ENCODE results near the gene LAMTOR3.

LAMTOR3 gene

GRCh38 chr4:99894161-99894997, at the start of gene LAMTOR3:
TSS of gene LAMTOR3 (minus strand) at chr4:99894427. CDS start at chr4:99893963, 464 bp downstream.
- FAIRE-seq (peak; percentile 98), DNase-seq (ENCODE audit: insufficient read length, low spot score) (peak; percentile 75)

DNA sequence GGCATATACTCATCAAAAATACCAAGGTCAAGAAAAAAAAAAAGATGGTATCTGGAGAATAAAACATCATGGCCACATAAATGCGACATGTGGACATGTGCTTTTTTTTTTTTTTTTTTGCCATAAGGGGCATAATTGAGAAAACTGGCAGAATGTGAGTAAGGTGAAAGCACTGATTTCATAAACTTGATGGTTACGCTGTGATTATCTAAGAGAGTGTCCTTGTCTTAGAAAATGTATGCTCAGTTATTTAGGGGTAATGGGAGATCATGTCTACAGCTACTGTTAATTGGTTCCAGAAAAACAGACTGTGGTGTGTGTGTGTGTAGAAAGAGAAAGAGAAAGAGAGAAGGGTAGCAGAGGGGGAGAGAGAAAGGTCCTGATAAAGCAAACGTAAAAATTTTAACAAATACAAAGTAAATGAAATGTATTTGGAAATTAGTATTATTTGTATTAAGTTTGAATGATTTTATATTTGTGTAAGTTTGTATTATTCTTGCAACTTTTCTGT, 44.1 kb upstream of the LAMTOR3 start:
- DNase-seq (ENCODE audit: insufficient read length, low spot score) (no peak), FAIRE-seq (no peak)

GRCh38 chr4:99934891-99935290, 40.7 kb upstream of the LAMTOR3 start:
- DNase-seq (ENCODE audit: insufficient read length, low spot score) (no peak), FAIRE-seq (no peak)

DNA sequence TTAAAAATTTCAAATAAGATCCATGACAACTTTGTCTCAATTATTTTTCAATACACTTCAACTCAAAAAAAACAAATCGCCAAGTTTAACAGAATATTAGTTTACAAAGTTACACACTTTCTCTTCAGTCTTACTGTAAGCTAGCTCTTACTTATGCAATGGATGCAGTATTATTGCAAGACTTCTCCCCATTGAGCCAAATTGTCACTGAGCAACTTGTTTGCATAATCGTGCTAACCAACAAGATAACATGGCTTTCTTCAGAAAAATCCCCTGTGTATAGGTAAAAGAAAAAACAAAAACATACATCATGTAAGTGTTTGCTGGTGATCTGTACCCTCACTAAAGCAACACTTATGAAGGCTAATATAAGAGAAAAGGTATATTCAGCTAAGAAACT, 33.3 kb upstream of the LAMTOR3 start:
- FAIRE-seq (no peak), DNase-seq (ENCODE audit: insufficient read length, low spot score) (no peak)

DNA sequence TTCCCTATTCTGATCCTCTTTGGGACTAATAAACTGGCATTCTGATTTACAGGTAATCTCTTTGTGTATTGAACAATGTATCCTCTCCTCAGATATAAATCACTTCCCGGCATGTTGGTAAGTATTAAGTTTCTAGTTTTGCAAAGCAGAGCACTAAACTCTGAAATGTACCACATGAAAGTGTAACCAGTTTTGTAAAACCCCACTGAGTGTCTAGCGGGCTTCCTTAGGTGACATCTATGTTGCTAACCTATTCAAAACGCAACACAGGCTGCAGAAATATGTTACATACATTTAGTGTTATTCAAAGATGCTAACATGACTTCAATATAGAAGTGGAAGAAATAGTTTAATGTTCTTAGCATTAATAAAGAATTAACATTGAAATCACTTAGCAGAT, 26.9 kb upstream of the LAMTOR3 start:
- FAIRE-seq: no peak

DNA sequence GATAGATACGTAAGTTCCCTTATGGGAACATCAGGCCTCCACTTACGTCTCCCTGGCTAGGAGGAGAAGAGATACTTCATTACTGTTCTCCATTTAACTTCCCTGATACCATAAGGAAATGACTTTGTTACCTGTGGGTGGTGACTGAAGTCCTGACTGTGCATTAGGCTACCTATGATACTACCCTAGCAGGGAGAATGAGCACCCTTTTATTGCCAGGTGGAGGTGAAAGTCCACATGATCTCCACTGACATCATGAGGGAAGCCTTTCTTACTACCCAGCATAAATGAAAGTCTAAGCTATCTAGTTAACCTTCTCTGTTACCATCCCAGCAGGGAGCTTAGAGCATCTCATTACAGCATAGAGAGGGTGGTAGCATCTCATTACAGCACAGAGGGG, 24.4 kb upstream of the LAMTOR3 start:
- FAIRE-seq (no peak), DNase-seq (ENCODE audit: insufficient read length, low spot score) (no peak)

More for the DNA sequence above, 26.9 kb upstream of the LAMTOR3 start:
- DNase-seq (ENCODE audit: insufficient read length, low spot score): no peak

GRCh38 chr4:99917575-99917974, 23.3 kb upstream of the LAMTOR3 start:
- FAIRE-seq: no peak
- no peak for DNase-seq (ENCODE audit: insufficient read length, low spot score)

GRCh38 chr4:99915449-99915848, 21.2 kb upstream of the LAMTOR3 start:
- DNase-seq (ENCODE audit: insufficient read length, low spot score): no peak
- FAIRE-seq: no peak

DNA sequence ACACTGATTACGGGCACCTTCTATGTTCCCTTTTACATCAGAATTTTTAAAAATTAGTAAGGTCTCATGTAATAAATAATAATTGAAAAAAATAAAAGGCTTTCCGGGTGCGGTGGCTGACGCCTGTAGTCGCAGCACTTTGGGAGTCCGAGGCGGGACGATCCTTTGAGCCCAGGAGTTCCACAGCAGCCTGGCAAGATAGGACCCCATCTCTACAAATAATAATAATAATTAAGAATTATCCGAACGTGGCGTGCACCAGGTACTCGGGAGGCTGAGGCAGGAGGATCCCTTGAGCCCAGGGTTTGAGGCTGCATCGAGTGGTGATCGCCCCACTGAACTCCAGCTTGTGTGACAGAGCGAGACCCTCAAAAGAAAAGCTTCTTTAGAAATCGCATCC, 771 bp upstream of the LAMTOR3 start:
- no peak for FAIRE-seq

DNA sequence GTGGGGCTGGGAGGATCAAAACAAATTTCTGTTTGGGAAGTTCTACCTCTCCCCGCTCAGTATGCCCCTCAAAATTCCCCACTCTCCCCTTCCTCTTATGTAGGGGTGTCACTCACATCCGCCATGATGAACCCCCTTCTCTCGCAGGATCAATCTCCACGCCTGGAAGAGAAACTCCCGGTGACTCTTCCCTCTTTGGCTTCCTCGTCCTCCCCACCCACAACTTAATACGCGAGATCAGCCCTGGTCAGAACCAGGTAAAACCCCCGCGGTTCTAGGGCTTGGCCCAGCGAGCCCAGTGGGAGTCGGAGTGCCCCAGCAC, 427 bp downstream of the LAMTOR3 start:
- no peak for DNase-seq (ENCODE audit: insufficient read length, low spot score)
- no peak for FAIRE-seq

More for the DNA sequence above, 771 bp upstream of the LAMTOR3 start:
- DNase-seq (ENCODE audit: insufficient read length, low spot score): no peak

GRCh38 chr4:99893029-99893428, 1.2 kb downstream of the LAMTOR3 start:
- DNase-seq (ENCODE audit: insufficient read length, low spot score) (no peak), FAIRE-seq (no peak)

DNA sequence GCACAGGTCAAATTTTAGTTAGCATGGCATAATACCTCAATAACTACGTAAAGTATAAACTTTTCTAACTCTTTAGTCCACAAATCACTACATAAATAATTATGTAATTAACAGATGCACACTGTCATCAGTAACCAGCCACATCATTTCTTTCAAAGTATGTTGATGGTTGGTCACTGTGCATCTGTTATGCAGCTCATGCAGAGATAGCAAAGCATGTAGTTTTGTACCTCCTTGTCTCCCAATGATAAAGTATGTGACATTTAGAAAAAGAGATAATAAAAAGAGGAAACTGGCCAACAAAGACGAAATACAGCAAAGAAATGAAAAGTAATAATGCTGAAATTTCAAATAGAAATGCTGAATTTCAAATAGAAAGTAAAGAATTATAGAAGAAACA, 2.9 kb downstream of the LAMTOR3 start:
- DNase-seq (ENCODE audit: insufficient read length, low spot score): no peak
- FAIRE-seq: no peak

- FAIRE-seq (no peak), DNase-seq (ENCODE audit: insufficient read length, low spot score) (no peak)
These were observed 6.4 kb downstream of the LAMTOR3 start for GRCh38 chr4:99887837-99888236.

DNA sequence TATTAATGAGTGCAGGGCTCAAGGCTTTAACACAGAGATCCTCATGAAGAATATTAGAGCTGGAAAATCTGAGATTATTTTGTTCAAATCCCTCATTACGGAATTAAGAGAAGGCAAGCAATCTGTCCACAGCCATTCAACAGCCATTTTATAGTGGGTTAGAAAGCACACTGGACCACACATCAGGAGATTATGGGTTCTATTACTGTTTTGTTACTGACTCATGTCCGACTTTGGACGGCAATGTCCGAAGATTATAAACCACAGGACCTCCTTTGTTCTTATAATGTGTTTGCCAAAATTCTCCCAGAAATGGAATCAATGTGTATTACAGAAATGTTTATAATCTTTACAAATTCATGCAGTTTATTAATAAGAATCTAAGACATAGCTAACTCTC, 8.1 kb downstream of the LAMTOR3 start:
- FAIRE-seq (peak; percentile 37), DNase-seq (ENCODE audit: insufficient read length, low spot score) (no peak)

GRCh38 chr4:99885687-99886086, 8.5 kb downstream of the LAMTOR3 start:
- FAIRE-seq: no peak
- no peak for DNase-seq (ENCODE audit: insufficient read length, low spot score)

DNA sequence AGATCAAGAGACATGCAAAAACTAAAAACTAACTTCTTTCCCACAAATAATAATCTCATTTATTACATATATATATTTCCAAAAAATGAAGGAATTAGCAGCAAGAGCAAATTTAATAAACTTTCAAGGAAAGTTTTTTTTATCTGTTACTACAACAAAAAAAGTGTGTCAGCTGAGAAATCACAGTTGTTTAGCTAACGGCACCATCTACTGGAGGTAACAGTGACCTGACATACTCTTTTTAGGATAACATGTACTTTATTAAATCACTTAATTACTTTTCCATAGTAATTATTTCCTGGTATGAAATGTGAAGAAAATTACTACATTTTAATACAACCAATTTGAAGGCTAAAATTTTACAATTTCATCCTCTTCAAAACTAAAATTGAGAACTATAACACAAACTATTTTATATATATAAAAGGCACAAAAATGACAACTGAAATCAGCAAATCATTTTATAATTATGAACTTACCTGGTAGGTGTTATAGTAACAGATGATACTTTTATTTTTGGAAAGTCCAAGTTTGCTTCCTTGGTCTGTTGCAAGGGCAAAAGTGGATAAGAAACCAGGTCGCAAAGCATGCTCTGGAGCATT, 9.1 kb downstream of the LAMTOR3 start:
- FAIRE-seq (peak; percentile 76), DNase-seq (ENCODE audit: insufficient read length, low spot score) (no peak)

DNA sequence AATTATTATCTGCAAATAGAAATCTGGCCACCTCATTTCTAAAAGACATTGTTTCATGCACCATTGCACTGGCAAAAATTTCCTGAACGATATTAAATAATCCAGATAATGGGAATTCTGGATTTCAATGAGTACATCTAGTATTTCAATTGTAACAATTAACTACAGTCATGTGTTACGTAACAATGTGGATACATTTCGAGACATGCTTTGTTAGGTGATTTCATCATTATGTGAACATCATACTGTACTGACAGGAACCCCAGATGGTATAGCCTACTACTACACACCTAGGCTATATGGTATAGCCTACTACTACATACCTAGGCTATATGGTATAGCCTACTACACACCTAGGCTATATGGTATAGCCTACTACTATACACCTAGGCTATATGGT, 14.8 kb downstream of the LAMTOR3 start:
- no peak for FAIRE-seq
- no peak for DNase-seq (ENCODE audit: insufficient read length, low spot score)

DNA sequence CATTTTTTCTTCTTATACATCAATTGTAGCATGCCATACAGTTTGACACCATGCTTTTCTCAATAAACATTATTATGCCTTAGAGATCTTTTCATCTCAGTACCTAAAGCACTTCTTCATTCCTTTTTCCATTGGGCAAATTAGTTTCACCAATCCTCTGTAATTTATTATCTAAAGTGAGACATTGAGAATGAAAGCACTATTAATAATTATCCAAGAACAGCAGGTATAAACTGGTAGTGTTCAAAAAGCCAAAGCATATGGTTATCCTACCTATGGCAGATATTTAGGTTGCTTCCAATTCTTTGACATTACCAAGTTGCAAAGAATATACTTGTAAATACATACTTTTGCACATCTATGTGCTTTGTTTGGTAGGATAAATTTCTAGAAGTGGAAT, 15.6 kb downstream of the LAMTOR3 start:
- FAIRE-seq (peak; percentile 26), DNase-seq (ENCODE audit: insufficient read length, low spot score) (no peak)

DNA sequence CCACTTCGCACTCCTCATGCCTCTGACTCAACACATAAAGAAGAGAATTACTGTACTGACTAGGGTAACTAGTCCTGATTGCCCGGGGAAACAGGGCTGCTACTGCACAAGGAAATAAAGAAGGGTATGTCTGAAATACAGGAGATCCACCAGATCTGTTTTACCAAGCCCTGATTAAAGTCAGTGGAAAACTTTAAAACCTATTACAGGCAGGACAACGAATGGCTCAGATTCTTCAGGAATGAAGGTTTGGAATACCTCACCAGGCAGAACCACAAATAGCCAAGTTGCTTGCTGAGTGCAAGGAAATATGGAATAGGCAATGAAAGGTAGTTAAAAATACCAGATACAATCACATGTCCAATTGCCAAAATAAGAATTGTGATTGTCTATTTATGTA, 17.3 kb downstream of the LAMTOR3 start:
- no peak for DNase-seq (ENCODE audit: insufficient read length, low spot score)
- FAIRE-seq: no peak

DNA sequence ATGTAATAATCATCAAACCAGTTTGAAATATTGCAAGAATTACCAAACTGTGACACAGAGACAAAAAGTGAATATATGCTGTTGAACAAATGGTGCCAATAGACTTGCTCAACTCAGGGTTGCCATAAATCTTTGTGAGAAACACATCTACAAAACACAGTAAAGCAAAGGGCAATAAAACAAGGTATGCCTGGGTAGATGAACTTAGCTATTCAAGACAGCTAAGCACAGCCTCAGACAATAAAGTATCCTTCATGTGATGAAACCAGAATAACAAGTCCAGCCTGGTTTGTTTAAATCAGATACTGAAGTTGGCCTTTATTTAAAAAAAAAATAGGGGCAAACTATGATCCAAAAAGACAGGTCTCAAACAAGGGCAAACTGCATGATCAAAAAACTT, 19.2 kb downstream of the LAMTOR3 start:
- no peak for FAIRE-seq
- no peak for DNase-seq (ENCODE audit: insufficient read length, low spot score)

DNA sequence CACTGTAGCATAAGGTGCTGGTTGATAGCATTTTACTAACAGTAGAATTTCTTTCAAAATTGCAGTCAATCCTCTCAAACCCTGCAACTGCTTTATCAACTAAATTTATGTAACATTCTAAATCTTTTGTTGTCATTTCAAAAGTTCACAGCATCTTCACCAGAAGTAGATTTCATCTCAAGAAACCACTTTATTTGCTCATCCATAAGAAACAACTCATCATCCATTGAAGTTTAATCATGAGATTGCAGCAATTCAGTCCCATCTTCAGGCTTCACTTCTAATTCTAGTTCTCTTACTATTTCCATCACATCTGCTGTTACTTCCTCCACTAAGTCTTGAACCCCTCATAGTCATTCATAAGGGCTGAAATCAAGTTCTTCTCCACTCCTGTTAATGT, 21.7 kb downstream of the LAMTOR3 start:
- no peak for FAIRE-seq
- DNase-seq (ENCODE audit: insufficient read length, low spot score): no peak

- no peak for FAIRE-seq
- DNase-seq (ENCODE audit: insufficient read length, low spot score): no peak
These were observed 26.1 kb downstream of the LAMTOR3 start for GRCh38 chr4:99868126-99868596.
